ENCODE measurements around the gene RAD50.

- no peak for TF ChIP-seq CTCF (IDR thresholded peaks at IDR 0.05)
- TF ChIP-seq POLR2A (IDR thresholded peaks at IDR 0.05; ENCODE audit: low read depth): no peak
- no peak for TF ChIP-seq EP300 (IDR thresholded peaks at IDR 0.05)
Observed at GRCh38 chr5:132644177-132644576, 87.4 kb downstream of the RAD50 start.

Measured in esophagus muscularis mucosa (tissue), 4 donors.